IMR-90 (cell line): ENCODE measurements around the gene UBAC1. TPM values are rescaled to one million over a fixed set of nuclear protein-coding genes. Genes with fewer than 3 reads are reported as not detected.

ENCODE experiments used
- ATAC-seq: fragments of 200-7000 bp; cut with Tn5 transposase; 2 replicates; pipeline ENCODE4 v1.9.1; 2020; ENCODE audit warnings: low read depth, mild to moderate bottlenecking, moderate library complexity
- BruUV-seq: library from RNA; stranded (reverse); fragments of 400-500 nt; replicated peaks from 2 replicates; lab custom pipeline; 2021; lab: Mats Ljungman, UMichigan
- CTCF ChIA-PET: fragments of 300-600 bp; formaldehyde crosslinking; extraction: SDS; loops from one replicate; lab custom pipeline; 2021; ENCODE audit warnings: antibody characterized with exemption; lab: Yijun Ruan, JAX
- POLR2A ChIA-PET: fragments of 300-600 bp; sonication (Branson Sonifier 250); formaldehyde crosslinking; loops from one replicate; lab custom pipeline; 2022; ENCODE audit warnings: antibody characterized with exemption; ENCODE audit not compliant: unreplicated experiment; lab: Charles Lee
- DNase-seq: peaks from one replicate; pipeline ENCODE4 v3.0.0; 2013
- H2AFZ ChIP-seq: replicated peaks from 2 replicates; pipeline ENCODE3; 2013; ENCODE audit warnings: low read length, mild to moderate bottlenecking; ENCODE audit not compliant: poor library complexity
- H2AK5ac ChIP-seq: 2 replicates; pipeline ENCODE4 v1.6.1; 2013; ENCODE audit warnings: low read depth, low read length, inconsistent platforms
- H2AK9ac ChIP-seq: replicated peaks from 2 replicates; pipeline ENCODE3; 2013; ENCODE audit warnings: mild to moderate bottlenecking, low read depth, low read length, moderate library complexity; ENCODE audit not compliant: poor library complexity
- H2BK120ac ChIP-seq: 2 replicates; pipeline ENCODE4 v1.6.1; 2013; ENCODE audit warnings: low read depth, low read length, inconsistent platforms
- H2BK15ac ChIP-seq: 3 replicates; pipeline ENCODE4 v1.6.1; 2013; ENCODE audit warnings: low read depth, low read length, inconsistent platforms
- H2BK20ac ChIP-seq: 2 replicates; pipeline ENCODE4 v1.6.1; 2013; ENCODE audit warnings: low read depth, mild to moderate bottlenecking, inconsistent platforms, low read length, moderate library complexity
- H2BK5ac ChIP-seq: 2 replicates; pipeline ENCODE4 v1.6.1; 2013; ENCODE audit warnings: mild to moderate bottlenecking, low read depth, low read length, inconsistent platforms; ENCODE audit not compliant: poor library complexity, severe bottlenecking
- H3K14ac ChIP-seq: replicated peaks from 2 replicates; pipeline ENCODE4 v1.6.1; 2013; ENCODE audit warnings: low read depth, low read length, inconsistent platforms
- H3K18ac ChIP-seq: 2 replicates; pipeline ENCODE4 v1.6.1; 2013; ENCODE audit warnings: low read depth, low read length, control low read depth
- H3K23ac ChIP-seq: 2 replicates; pipeline ENCODE4 v1.6.1; 2013; ENCODE audit warnings: low read depth, low read length, inconsistent platforms
- H3K27ac ChIP-seq: 2 replicates; pipeline ENCODE4 v1.5.1; 2013; ENCODE audit warnings: mild to moderate bottlenecking, control low read depth, low read length; ENCODE audit not compliant: insufficient read depth
- H3K27me3 ChIP-seq: 2 replicates; pipeline ENCODE4 v1.6.1; 2013; ENCODE audit warnings: low read length; ENCODE audit not compliant: control insufficient read depth, insufficient read depth
- H3K36me3 ChIP-seq: 2 replicates; pipeline ENCODE4 v1.6.1; 2013; ENCODE audit warnings: low read length, mixed read lengths; ENCODE audit not compliant: control insufficient read depth, insufficient read depth
- H3K4ac ChIP-seq: 2 replicates; pipeline ENCODE4 v1.6.1; 2013; ENCODE audit warnings: low read depth, low read length, inconsistent platforms
- H3K4me1 ChIP-seq: 2 replicates; pipeline ENCODE4 v1.6.1; 2013; ENCODE audit warnings: low read length, mixed read lengths; ENCODE audit not compliant: control insufficient read depth, insufficient read depth
- H3K4me2 ChIP-seq: 2 replicates; pipeline ENCODE4 v1.6.1; 2013; ENCODE audit warnings: low read depth, mild to moderate bottlenecking, control low read depth, low read length, moderate library complexity
- H3K4me3 ChIP-seq: 2 replicates; pipeline ENCODE4 v1.5.1; 2013; ENCODE audit warnings: low read depth, mild to moderate bottlenecking, control low read depth, low read length, moderate library complexity; ENCODE audit not compliant: insufficient read depth
- H3K56ac ChIP-seq: 2 replicates; pipeline ENCODE4 v1.6.1; 2013; ENCODE audit warnings: low read length, inconsistent platforms; ENCODE audit not compliant: insufficient read depth; ENCODE audit errors: extremely low read depth
- H3K79me1 ChIP-seq, 2 experiments: 2 replicates each; pipeline ENCODE4 v1.6.1; 2013; ENCODE audit warnings: low read length in 2 of 2, inconsistent platforms in 1 of 2, low read depth in 1 of 2
- H3K9ac ChIP-seq: 2 replicates; pipeline ENCODE4 v1.6.1; 2013; ENCODE audit warnings: low read depth, low read length, control low read depth
- H3K9me1 ChIP-seq: 2 replicates; pipeline ENCODE4 v1.6.1; 2013; ENCODE audit warnings: low read length, inconsistent platforms; ENCODE audit not compliant: insufficient read depth
- H3K9me3 ChIP-seq: 2 replicates; pipeline ENCODE4 v1.6.1; 2013; ENCODE audit warnings: low read length; ENCODE audit not compliant: control insufficient read depth, insufficient read depth
- H4K20me1 ChIP-seq: 2 replicates; pipeline ENCODE4 v1.6.1; 2013; ENCODE audit warnings: low read length, inconsistent platforms; ENCODE audit not compliant: insufficient read depth
- H4K5ac ChIP-seq: 2 replicates; pipeline ENCODE4 v1.6.1; 2013; ENCODE audit warnings: mild to moderate bottlenecking, low read depth, low read length, control low read depth
- H4K8ac ChIP-seq, 2 experiments: 2 replicates each; pipeline ENCODE4 v1.6.1; 2013; ENCODE audit warnings: low read depth in 2 of 2, low read length in 2 of 2, control low read depth in 1 of 2, inconsistent platforms in 1 of 2
- H4K91ac ChIP-seq: 2 replicates; pipeline ENCODE4 v1.6.1; 2013; ENCODE audit warnings: low read depth, low read length, inconsistent platforms; ENCODE audit not compliant: insufficient read depth
- FOS ChIP-seq: fragments of 150-350 bp; IDR thresholded peaks from 2 replicates; pipeline ENCODE4 v1.6.1; 2016; ENCODE audit warnings: low read depth, low read length
- MAFK ChIP-seq: IDR thresholded peaks from 2 replicates; pipeline ENCODE4 v1.6.1; 2012; ENCODE audit warnings: low read depth, low read length, improper control_type of control experiment
- MAZ ChIP-seq: IDR thresholded peaks from 2 replicates; pipeline ENCODE4 v1.6.1; 2012; ENCODE audit warnings: low read depth, mild to moderate bottlenecking, low read length, improper control_type of control experiment, moderate library complexity, borderline replicate concordance
- RAD21 ChIP-seq: IDR thresholded peaks from 2 replicates; pipeline ENCODE4 v1.6.1; 2012; ENCODE audit warnings: low read length, improper control_type of control experiment
- RCOR1 ChIP-seq: IDR thresholded peaks from 2 replicates; pipeline ENCODE4 v1.6.1; 2012; ENCODE audit warnings: mild to moderate bottlenecking, low read length, improper control_type of control experiment; ENCODE audit not compliant: insufficient replicate concordance
- SMC3 ChIP-seq: fragments of 150-350 bp; IDR thresholded peaks from 2 replicates; pipeline ENCODE4 v1.6.1; 2016; ENCODE audit warnings: low read depth, mild to moderate bottlenecking, antibody characterized with exemption, low read length, moderate library complexity
- WGBS, 2 experiments: methylation state at CpG; one replicate each; pipeline versions ENCODE4 v1.1.5 to v1.1.7; 2013; ENCODE audit warnings: missing lambda C conversion rate in 2 of 2; ENCODE audit not compliant: insufficient read length in 1 of 2; ENCODE audit errors: extremely low coverage in 2 of 2; 5-methylcytosine and 5-hydroxymethylcytosine counted together
- dilution Hi-C: fragments of 300-500 bp; cut with HindIII; formaldehyde crosslinking; loops from one replicate; pipeline ENCODE4 v1.14.3; 2018; ENCODE audit warnings: low sequenced_read_pairs; ENCODE audit not compliant: unreplicated experiment
- in situ Hi-C: fragments of 300-500 bp; cut with MboI; formaldehyde crosslinking; loops from 3 replicates; pipeline ENCODE4 v1.14.3; 2019; ENCODE audit warnings: low sequenced_read_pairs, inconsistent platforms, mixed read lengths
- intact Hi-C: fragments of 100-400 bp; cut with micrococcal nuclease; formaldehyde crosslinking; loops from 2 replicates; pipeline ENCODE4 v1.10.0; 2022
- polyA plus RNA-seq, 3 experiments: library from polyadenylated mRNA; depleted of rRNA; stranded (reverse); fragments of >200 nt; gene quantifications; 2 replicates each; pipeline ENCODE4 v1.2.3, GENCODE V29; 2012; ENCODE audit warnings: low replicate concordance in 1 of 3
- total RNA-seq: library from RNA; depleted of rRNA; stranded (reverse); fragments of >200 nt; gene quantifications from 2 replicates; pipeline ENCODE4 v1.2.3, GENCODE V29; 2012

Gene UBAC1
- total and polyA plus RNA-seq, 2 of the 4 experiments (the other 2 are of a cell fraction) = 25.3 to 33.9 TPM

DNA sequence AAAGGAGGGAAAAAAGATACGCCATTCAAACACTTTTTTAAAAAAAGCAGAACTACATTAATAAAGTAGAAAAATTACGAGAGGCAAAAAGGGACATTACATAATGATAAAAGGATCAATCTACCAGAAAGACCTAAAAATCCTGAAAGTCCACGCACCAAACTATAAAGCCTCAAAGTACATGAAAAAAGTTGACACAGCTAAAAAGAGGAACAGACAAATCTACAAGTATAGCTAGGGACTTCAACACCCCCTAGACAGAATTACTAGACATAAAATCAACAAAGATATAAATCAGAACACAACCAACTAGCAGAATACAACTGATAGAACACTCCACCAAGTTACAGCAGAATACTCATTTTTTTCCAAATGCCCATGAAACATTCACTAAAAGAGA is 65.0 kb downstream of the UBAC1 start:
- H3K36me3 ChIP-seq = no peaks in the 10 kb centered on the region
- H3K27ac ChIP-seq = no peak overlapping the region
- ChIA-PET POLR2A (no interaction called here), CTCF (no interaction called here)
- peaks cover 86% of the 10 kb centered on the region for H4K20me1 ChIP-seq
- H3K56ac ChIP-seq = no peak overlapping the region
- H2AK9ac ChIP-seq = no peak overlapping the region
- no peak overlapping the region for H3K4ac ChIP-seq
- no peak overlapping the region for H4K91ac ChIP-seq
- peaks cover 18% of the 10 kb centered on the region; the same call in 1 of the 2 replicates for H3K9me1 ChIP-seq
- TF ChIP-seq MAFK (no peak), SMC3 (no peak), RCOR1 (no peak), MAZ (no peak), RAD21 (no peak), FOS (no peak)
- DNase-seq (no peak), ATAC-seq (no peak)
- H3K4me1 ChIP-seq = no peaks in the 10 kb centered on the region
- BruUV-seq = no TSS peak
- H3K9ac ChIP-seq = no peak overlapping the region
- H4K5ac ChIP-seq = no peak overlapping the region
- H3K23ac ChIP-seq = no peak overlapping the region
- H3K4me2 ChIP-seq = no peak overlapping the region
- H3K27me3 ChIP-seq = no peaks in the 10 kb centered on the region
- H2BK5ac ChIP-seq = no peak overlapping the region
- in situ Hi-C loops = no loop called here
- no peak overlapping the region for H3K14ac ChIP-seq
- H2BK120ac ChIP-seq = no peak overlapping the region
- H3K79me1 ChIP-seq = peaks cover 38 to 72% of the 10 kb centered on the region in 2 experiments
- dilution Hi-C loops = no loop called here
- no peak overlapping the region for H3K4me3 ChIP-seq
- no peak overlapping the region for H3K18ac ChIP-seq
- no peak overlapping the region for H2AK5ac ChIP-seq
- H4K8ac ChIP-seq = no peak overlapping the region
- no peak overlapping the region for H2BK15ac ChIP-seq
- H2AFZ ChIP-seq = no peak overlapping the region
- no CpG with 5 or more reads among the region's 3 CpGs for WGBS, 2 experiments
- H3K9me3 ChIP-seq = peaks cover 2% of the 10 kb centered on the region; the same call in 1 of the 2 replicates
- intact Hi-C loops = no loop called here
- H2BK20ac ChIP-seq = no peak overlapping the region
